Liver (tissue), 9 donors: ENCODE data around the gene EVA1C. TPM values are rescaled to one million over a fixed set of nuclear protein-coding genes. Genes with fewer than 3 reads are reported as not detected.
"Not testable (repeated sequence)": the region's sequence is repeated elsewhere in the genome, so short reads cannot be mapped to it uniquely, and the experiment has no call there.

Experiments
- DNase-seq: peaks from one replicate; pipeline ENCODE4 v3.0.0-alpha.2; 2017; ENCODE audit warnings: low spot score
- H3K27ac ChIP-seq, 2 donors: one replicate each; pipeline ENCODE4 v1.7.0; 2013; ENCODE audit warnings: inconsistent platforms in 2 of 2, low read length in 2 of 2, control low read depth in 1 of 2, low read depth in 1 of 2, mild to moderate bottlenecking in 1 of 2
- H3K27me3 ChIP-seq, 4 donors: one replicate each; pipeline versions ENCODE4 v1.6.1 to v1.7.0; 2013; ENCODE audit warnings: low read length in 3 of 4, inconsistent platforms in 1 of 4, mild to moderate bottlenecking in 1 of 4, moderate library complexity in 1 of 4; ENCODE audit not compliant: control insufficient read depth in 4 of 4, insufficient read depth in 4 of 4
- H3K36me3 ChIP-seq, 4 donors: one replicate each; pipeline versions ENCODE4 v1.6.1 to v1.7.0; 2013; ENCODE audit warnings: low read length in 3 of 4, mild to moderate bottlenecking in 3 of 4, low read depth in 1 of 4, moderate library complexity in 1 of 4; ENCODE audit not compliant: control insufficient read depth in 4 of 4, insufficient read depth in 3 of 4
- H3K4me1 ChIP-seq, 4 donors: one replicate each; pipeline versions ENCODE4 v1.6.1 to v1.7.0; 2013; ENCODE audit warnings: low read length in 3 of 4, mild to moderate bottlenecking in 3 of 4, moderate library complexity in 1 of 4; ENCODE audit not compliant: control insufficient read depth in 4 of 4, insufficient read depth in 4 of 4
- H3K4me3 ChIP-seq, 3 donors: one replicate each; pipeline versions ENCODE4 v1.6.1 to v1.7.0; 2013; ENCODE audit warnings: low read length in 3 of 3, control low read depth in 1 of 3, low read depth in 1 of 3, mild to moderate bottlenecking in 1 of 3
- H3K9ac ChIP-seq, 2 donors: one replicate each; pipeline ENCODE4 v1.7.0; 2013; ENCODE audit warnings: low read length in 2 of 2, mild to moderate bottlenecking in 2 of 2, moderate library complexity in 2 of 2, control low read depth in 1 of 2, low read depth in 1 of 2
- H3K9me3 ChIP-seq, 4 donors: one replicate each; pipeline versions ENCODE4 v1.6.1 to v1.7.0; 2013; ENCODE audit warnings: low read length in 3 of 4; ENCODE audit not compliant: control insufficient read depth in 4 of 4
- CTCF ChIP-seq: fragments of 150-350 bp; IDR thresholded peaks from 2 replicates; pipeline ENCODE4 v1.5.1; 2017; ENCODE audit warnings: improper control_type of control experiment, low read depth, low read length; ENCODE audit not compliant: missing input control
- EGR1 ChIP-seq, 2 donors: IDR thresholded peaks; 2 replicates each; pipeline ENCODE4 v1.6.1; 2016 to 2018; ENCODE audit warnings: antibody characterized with exemption in 2 of 2, low read depth in 2 of 2
- FOXA1 ChIP-seq: IDR thresholded peaks from 2 replicates; pipeline ENCODE4 v1.6.1; 2016; ENCODE audit warnings: antibody characterized with exemption
- GABPA ChIP-seq, 2 donors: IDR thresholded peaks in 1 of 2; conservative IDR thresholded peaks in 1 of 2; 2 replicates each; pipeline ENCODE4 v1.6.1; 2016; ENCODE audit warnings: antibody characterized with exemption in 2 of 2, mild to moderate bottlenecking in 1 of 2, moderate library complexity in 1 of 2
- HNF4G ChIP-seq: IDR thresholded peaks from 2 replicates; pipeline ENCODE4 v1.6.1; 2016; ENCODE audit warnings: antibody characterized with exemption
- MAX ChIP-seq: IDR thresholded peaks from 2 replicates; pipeline ENCODE4 v1.6.1; 2016; ENCODE audit warnings: antibody characterized with exemption
- YY1 ChIP-seq: IDR thresholded peaks from 2 replicates; pipeline ENCODE4 v1.6.1; 2016; ENCODE audit warnings: antibody characterized with exemption, mild to moderate bottlenecking
- WGBS: extraction: QIAGEN DNeasy Blood & Tissue Kit; methylation state at CpG from one replicate; pipeline ENCODE4 v1.1.7; 2013; 5-methylcytosine and 5-hydroxymethylcytosine counted together
- polyA plus RNA-seq, 2 donors: library from polyadenylated mRNA; stranded (reverse) in 1 of 2; unstranded in 1 of 2; fragments of 200-250 nt in 1 of 2; fragments of >200 nt in 1 of 2; fragmentation: Nextera tagmentation in 1 of 2; extraction: Ambion mirVana in 1 of 2; gene quantifications; one replicate each; pipeline versions ENCODE4 v1.2.1 to v1.2.3, GENCODE V29; 2013 to 2015
- total RNA-seq, 2 donors: library from RNA; depleted of rRNA; stranded (reverse); fragments of >200 nt; gene quantifications; one replicate each; pipeline ENCODE4 v1.2.3, GENCODE V29; 2014
- donor health status: healthy.
- donor health status: healthy.
- donor health status: healthy.
- donor health status: healthy.
- donor health status: healthy.

The EVA1C gene
- total and polyA plus RNA-seq, 4 donors, result 0.47 to 3.3 (median 2.4) TPM

GRCh38 chr21:32525282-32525681 is 112.8 kb downstream of the EVA1C start:
- Histone ChIP-seq H3K27me3 (no peaks in the 10 kb centered on the region), H3K27ac (no peak overlapping the region), H3K36me3 (no peaks in the 10 kb centered on the region), H3K9ac (no peak overlapping the region), H3K4me1 (no peaks in the 10 kb centered on the region), H3K9me3 (no peaks in the 10 kb centered on the region), H3K4me3 (no peak overlapping the region)
- WGBS, result 81% methylated on average over 7 of the region's 7 CpGs
- DNase-seq, result no peak
- TF ChIP-seq EGR1 (IDR thresholded peaks at IDR 0.05; ENCODE audit: low read depth in 2 of 2) (no peak), YY1 (no peak), HNF4G (no peak), GABPA (IDR thresholded peaks at IDR 0.05 in 1 of 2, conservative IDR thresholded peaks at IDR 0.05 in 1 of 2) (no peak), CTCF (no peak), FOXA1 (no peak)

GRCh38 chr21:32529679-32530078 is 117.2 kb downstream of the EVA1C start:
- WGBS, result 94% methylated on average over 4 of the region's 4 CpGs
- Histone ChIP-seq H3K9me3 (no peaks in the 10 kb centered on the region), H3K4me3 (no peak overlapping the region), H3K36me3 (no peaks in the 10 kb centered on the region), H3K27ac (no peak overlapping the region), H3K9ac (no peak overlapping the region), H3K4me1 (no peaks in the 10 kb centered on the region), H3K27me3 (no peaks in the 10 kb centered on the region)
- DNase-seq, result no peak
- TF ChIP-seq YY1 (no peak), GABPA (IDR thresholded peaks at IDR 0.05 in 1 of 2, conservative IDR thresholded peaks at IDR 0.05 in 1 of 2) (no peak), EGR1 (IDR thresholded peaks at IDR 0.05; ENCODE audit: low read depth in 2 of 2) (no peak), MAX (no peak), CTCF (no peak)

GRCh38 chr21:32530809-32531208 is 118.3 kb downstream of the EVA1C start:
- H3K9ac ChIP-seq, H3K27ac ChIP-seq, H3K4me1 ChIP-seq, H3K27me3 ChIP-seq, H3K9me3 ChIP-seq, H3K4me3 ChIP-seq, H3K36me3 ChIP-seq, DNase-seq: not testable (repeated sequence)
- 94% methylated on average over 7 of the region's 7 CpGs for WGBS

GRCh38 chr21:32531561-32531960 is 119.1 kb downstream of the EVA1C start:
- H3K9me3 ChIP-seq, H3K9ac ChIP-seq, H3K27me3 ChIP-seq, H3K4me1 ChIP-seq, DNase-seq, H3K4me3 ChIP-seq, H3K27ac ChIP-seq, H3K36me3 ChIP-seq: not testable (repeated sequence)
- 92% methylated on average over 3 of the region's 3 CpGs for WGBS
